ENCODE data around the gene ZGPAT. TPM values are rescaled to one million over a fixed set of nuclear protein-coding genes. Genes with fewer than 3 reads are reported as not detected.
A peak's percentile ranks its signal among the peaks of the same experiment; 100 is the strongest.

Gene ZGPAT
- total and polyA plus RNA-seq, 2 of the 13 experiments (the other 11 are each of a cell fraction or from before 2014, with no cell fraction given), result 23.0 to 41.9 TPM

DNA sequence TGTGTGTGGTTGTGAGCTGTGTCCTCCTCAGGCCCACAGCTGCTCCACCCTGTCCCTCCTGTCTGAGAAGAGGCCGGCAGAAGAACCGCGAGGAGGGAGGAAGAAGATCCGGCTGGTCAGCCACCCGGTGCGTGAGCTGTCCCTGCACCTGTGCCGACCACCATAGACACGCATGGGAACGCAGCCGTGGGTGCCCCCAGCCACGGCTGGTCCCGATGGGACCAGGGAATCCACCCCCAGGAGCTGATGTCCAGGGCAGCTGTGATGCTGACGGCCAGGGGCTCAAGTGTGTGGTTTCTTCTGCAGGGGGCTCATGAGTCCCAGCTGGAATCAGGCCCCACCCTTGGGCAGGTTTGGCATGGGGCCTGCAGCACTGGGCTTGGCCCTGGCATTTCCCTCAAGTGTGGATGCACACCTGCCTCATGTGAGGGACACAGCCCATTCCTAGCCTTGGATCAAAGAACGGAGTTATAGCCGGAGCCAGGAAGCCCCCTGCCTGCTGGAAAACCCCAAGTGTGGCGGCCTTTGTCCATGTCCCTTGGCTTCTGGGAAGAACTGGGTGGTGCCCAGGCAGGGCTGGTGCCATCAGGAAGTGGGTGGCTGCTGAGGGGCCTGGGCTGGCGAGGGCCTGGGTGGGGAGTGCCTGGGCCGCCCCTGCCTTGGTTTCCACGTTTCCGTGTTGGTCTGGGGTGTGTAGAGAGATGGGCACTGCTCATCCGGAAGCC, 16.0 kb upstream of the ZGPAT start (continued):
- no peak for TF ChIP-seq RXRB (CRISPR knock-in tag; IDR thresholded peaks at IDR 0.05; ENCODE audit: borderline replicate concordance)
- TF ChIP-seq DMTF1 (CRISPR knock-in tag; IDR thresholded peaks at IDR 0.05), result no peak
- TF ChIP-seq, protein P1, sequence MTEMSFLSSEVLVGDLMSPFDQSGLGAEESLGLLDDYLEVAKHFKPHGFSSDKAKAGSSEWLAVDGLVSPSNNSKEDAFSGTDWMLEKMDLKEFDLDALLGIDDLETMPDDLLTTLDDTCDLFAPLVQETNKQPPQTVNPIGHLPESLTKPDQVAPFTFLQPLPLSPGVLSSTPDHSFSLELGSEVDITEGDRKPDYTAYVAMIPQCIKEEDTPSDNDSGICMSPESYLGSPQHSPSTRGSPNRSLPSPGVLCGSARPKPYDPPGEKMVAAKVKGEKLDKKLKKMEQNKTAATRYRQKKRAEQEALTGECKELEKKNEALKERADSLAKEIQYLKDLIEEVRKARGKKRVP (CRISPR knock-in tag; IDR thresholded peaks at IDR 0.05), result no peak
- TF ChIP-seq ZNF121 (CRISPR knock-in tag; IDR thresholded peaks at IDR 0.05), result no peak
- TF ChIP-seq MYC (CRISPR knock-in tag; IDR thresholded peaks at IDR 0.05; ENCODE audit: borderline replicate concordance), result 0 out of 2 replicates have a peak, but pooled peaks have one; percentile 21
- no peak for TF ChIP-seq ZBTB46 (CRISPR knock-in tag; IDR thresholded peaks at IDR 0.05; ENCODE audit: borderline replicate concordance)
- TF ChIP-seq, protein P2, sequence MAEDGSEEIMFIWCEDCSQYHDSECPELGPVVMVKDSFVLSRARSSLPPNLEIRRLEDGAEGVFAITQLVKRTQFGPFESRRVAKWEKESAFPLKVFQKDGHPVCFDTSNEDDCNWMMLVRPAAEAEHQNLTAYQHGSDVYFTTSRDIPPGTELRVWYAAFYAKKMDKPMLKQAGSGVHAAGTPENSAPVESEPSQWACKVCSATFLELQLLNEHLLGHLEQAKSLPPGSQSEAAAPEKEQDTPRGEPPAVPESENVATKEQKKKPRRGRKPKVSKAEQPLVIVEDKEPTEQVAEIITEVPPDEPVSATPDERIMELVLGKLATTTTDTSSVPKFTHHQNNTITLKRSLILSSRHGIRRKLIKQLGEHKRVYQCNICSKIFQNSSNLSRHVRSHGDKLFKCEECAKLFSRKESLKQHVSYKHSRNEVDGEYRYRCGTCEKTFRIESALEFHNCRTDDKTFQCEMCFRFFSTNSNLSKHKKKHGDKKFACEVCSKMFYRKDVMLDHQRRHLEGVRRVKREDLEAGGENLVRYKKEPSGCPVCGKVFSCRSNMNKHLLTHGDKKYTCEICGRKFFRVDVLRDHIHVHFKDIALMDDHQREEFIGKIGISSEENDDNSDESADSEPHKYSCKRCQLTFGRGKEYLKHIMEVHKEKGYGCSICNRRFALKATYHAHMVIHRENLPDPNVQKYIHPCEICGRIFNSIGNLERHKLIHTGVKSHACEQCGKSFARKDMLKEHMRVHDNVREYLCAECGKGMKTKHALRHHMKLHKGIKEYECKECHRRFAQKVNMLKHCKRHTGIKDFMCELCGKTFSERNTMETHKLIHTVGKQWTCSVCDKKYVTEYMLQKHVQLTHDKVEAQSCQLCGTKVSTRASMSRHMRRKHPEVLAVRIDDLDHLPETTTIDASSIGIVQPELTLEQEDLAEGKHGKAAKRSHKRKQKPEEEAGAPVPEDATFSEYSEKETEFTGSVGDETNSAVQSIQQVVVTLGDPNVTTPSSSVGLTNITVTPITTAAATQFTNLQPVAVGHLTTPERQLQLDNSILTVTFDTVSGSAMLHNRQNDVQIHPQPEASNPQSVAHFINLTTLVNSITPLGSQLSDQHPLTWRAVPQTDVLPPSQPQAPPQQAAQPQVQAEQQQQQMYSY (CRISPR knock-in tag; IDR thresholded peaks at IDR 0.05), result no peak
- TF ChIP-seq ARNT (IDR thresholded peaks at IDR 0.05), result no peak
- no peak for TF ChIP-seq MLX (CRISPR knock-in tag; IDR thresholded peaks at IDR 0.05)
- TF ChIP-seq HNRNPLL (IDR thresholded peaks at IDR 0.05; ENCODE audit: low read depth, low read length, poor library complexity, severe bottlenecking), result no peak
- TF ChIP-seq, protein P3, sequence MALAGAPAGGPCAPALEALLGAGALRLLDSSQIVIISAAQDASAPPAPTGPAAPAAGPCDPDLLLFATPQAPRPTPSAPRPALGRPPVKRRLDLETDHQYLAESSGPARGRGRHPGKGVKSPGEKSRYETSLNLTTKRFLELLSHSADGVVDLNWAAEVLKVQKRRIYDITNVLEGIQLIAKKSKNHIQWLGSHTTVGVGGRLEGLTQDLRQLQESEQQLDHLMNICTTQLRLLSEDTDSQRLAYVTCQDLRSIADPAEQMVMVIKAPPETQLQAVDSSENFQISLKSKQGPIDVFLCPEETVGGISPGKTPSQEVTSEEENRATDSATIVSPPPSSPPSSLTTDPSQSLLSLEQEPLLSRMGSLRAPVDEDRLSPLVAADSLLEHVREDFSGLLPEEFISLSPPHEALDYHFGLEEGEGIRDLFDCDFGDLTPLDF (CRISPR knock-in tag; IDR thresholded peaks at IDR 0.05), result no peak
- TF ChIP-seq, protein P4, sequence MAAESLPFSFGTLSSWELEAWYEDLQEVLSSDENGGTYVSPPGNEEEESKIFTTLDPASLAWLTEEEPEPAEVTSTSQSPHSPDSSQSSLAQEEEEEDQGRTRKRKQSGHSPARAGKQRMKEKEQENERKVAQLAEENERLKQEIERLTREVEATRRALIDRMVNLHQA (CRISPR knock-in tag; IDR thresholded peaks at IDR 0.05), result no peak
- no peak for TF ChIP-seq SP1 (IDR thresholded peaks at IDR 0.05)
- TF ChIP-seq SP1 (CRISPR knock-in tag; IDR thresholded peaks at IDR 0.05), result no peak
- TF ChIP-seq RFX5 (IDR thresholded peaks at IDR 0.05; ENCODE audit: low read depth, low read length), result 0 out of 2 replicates have a peak, but pooled peaks have one; percentile 12
